BLaER1 (cell line): Measurements from ENCODE around the gene OPN1LW.
"Not testable (repeated sequence)": the region's sequence is repeated elsewhere in the genome, so short reads cannot be mapped to it uniquely, and the experiment has no call there.

ENCODE experiments used
- H3K27ac ChIP-seq: shearing (Covaris generic); formaldehyde crosslinking; 2 replicates; pipeline ENCODE4 v1.8.1; 2022
- H3K27me3 ChIP-seq: shearing (Covaris generic); formaldehyde crosslinking; 2 replicates; pipeline ENCODE4 v1.8.1; 2022
- H3K36me3 ChIP-seq: shearing (Covaris generic); formaldehyde crosslinking; 2 replicates; pipeline ENCODE4 v1.8.1; 2022
- H3K4me1 ChIP-seq: shearing (Covaris generic); formaldehyde crosslinking; 2 replicates; pipeline ENCODE4 v1.8.1; 2022
- H3K4me2 ChIP-seq: shearing (Covaris generic); formaldehyde crosslinking; 2 replicates; pipeline ENCODE4 v1.8.1; 2022
- H3K4me3 ChIP-seq: shearing (Covaris generic); formaldehyde crosslinking; 2 replicates; pipeline ENCODE4 v1.8.1; 2022
- H3K9ac ChIP-seq: shearing (Covaris generic); formaldehyde crosslinking; 2 replicates; pipeline ENCODE4 v1.8.1; 2022
- H3K9me3 ChIP-seq: shearing (Covaris generic); formaldehyde crosslinking; 2 replicates; pipeline ENCODE4 v1.8.1; 2022
- H4K20me1 ChIP-seq: shearing (Covaris generic); formaldehyde crosslinking; 2 replicates; pipeline ENCODE4 v1.8.1; 2022

Gene OPN1LW

DNA sequence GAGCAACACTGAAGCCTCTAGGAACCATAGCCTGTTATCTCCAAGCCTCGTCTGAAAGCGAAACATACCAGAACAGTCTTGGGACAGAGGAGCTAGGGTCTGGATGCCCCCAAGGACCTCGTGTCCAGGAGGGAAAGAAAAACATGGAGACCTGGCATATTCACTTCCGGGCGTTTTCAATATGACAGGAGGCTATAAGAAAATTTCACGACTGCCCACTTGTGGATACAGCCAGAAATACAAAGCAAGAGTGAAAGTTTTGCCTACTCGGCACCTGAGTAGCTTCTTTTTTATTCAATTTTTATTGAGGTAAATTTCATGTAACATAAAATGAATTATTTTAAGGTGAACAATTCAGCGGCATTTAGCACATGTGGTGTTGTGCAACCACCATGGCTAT is 20.9 kb downstream of the OPN1LW start:
- H3K4me2 ChIP-seq: not testable (repeated sequence)

DNA sequence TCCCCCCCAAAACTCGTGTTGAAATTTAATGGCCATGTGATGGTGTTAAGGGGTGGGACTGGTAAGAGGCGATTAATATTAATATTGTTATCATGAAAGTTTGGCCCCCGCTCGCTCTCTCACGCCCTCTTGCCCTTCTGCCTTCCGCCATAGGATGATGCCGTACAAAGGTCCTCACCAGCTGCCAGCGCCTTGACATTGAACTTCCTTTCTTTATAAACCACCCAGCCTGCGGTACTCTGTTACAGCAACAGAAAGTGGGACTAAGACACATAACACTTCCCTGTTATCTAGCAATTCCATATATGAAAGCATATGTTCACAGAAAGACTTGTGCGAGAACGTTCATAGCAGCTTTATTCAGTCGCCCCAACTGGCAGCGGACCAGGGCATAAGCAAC is 24.3 kb downstream of the OPN1LW start:
- H4K20me1 ChIP-seq, H3K36me3 ChIP-seq, H3K27ac ChIP-seq, H3K4me1 ChIP-seq, H3K27me3 ChIP-seq, H3K4me3 ChIP-seq, H3K9me3 ChIP-seq, H3K9ac ChIP-seq, H3K4me2 ChIP-seq: not testable (repeated sequence)

More for the DNA sequence above, 20.9 kb downstream of the OPN1LW start:
- H3K9ac ChIP-seq, H3K4me1 ChIP-seq, H3K9me3 ChIP-seq, H4K20me1 ChIP-seq, H3K27ac ChIP-seq, H3K27me3 ChIP-seq, H3K4me3 ChIP-seq, H3K36me3 ChIP-seq: not testable (repeated sequence)

DNA sequence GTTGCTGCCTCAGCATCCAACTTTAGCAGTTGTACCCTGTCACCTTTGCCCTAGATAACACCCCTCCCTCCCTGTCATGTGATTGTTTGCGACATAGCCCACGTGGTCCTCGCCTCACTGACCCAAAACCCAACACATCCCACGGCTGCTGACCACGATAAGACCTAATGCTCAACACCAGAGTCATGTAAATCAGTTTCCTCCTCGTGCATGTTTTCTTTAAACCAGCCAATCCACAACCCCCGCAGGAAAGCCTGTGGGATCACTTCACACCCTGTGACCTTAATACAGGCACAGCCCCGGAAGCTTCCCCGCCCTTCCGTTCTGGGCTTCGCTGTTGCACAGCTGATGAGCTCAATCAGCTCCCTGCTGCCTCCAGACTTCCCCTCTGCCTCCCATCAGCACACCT is 28.5 kb downstream of the OPN1LW start:
- not testable (repeated sequence) for H3K4me3 ChIP-seq, H3K9me3 ChIP-seq, H4K20me1 ChIP-seq, H3K9ac ChIP-seq, H3K4me1 ChIP-seq, H3K4me2 ChIP-seq, H3K27me3 ChIP-seq, H3K27ac ChIP-seq, H3K36me3 ChIP-seq

DNA sequence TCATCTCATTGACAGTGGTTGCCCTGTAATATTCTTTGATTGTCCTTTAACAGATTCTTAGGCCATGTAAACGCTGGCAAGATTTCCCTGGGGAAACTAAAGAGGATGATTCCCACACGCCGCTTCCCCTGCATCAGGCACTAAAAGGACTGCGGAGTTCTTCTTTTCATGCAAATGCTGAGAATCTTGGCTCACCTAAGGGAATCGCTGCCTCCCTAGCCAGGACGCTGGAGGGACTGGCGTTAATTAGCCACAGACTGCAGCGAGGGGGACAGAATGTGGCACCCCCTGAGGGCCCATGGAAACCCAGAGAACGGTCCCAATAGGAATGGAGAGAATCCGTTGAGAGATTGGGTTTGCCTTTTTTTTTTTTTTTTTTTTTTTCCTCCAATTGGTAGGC is 30.3 kb downstream of the OPN1LW start:
- H4K20me1 ChIP-seq, H3K27me3 ChIP-seq, H3K4me2 ChIP-seq, H3K9me3 ChIP-seq, H3K36me3 ChIP-seq, H3K27ac ChIP-seq, H3K4me3 ChIP-seq, H3K9ac ChIP-seq, H3K4me1 ChIP-seq: not testable (repeated sequence)

DNA sequence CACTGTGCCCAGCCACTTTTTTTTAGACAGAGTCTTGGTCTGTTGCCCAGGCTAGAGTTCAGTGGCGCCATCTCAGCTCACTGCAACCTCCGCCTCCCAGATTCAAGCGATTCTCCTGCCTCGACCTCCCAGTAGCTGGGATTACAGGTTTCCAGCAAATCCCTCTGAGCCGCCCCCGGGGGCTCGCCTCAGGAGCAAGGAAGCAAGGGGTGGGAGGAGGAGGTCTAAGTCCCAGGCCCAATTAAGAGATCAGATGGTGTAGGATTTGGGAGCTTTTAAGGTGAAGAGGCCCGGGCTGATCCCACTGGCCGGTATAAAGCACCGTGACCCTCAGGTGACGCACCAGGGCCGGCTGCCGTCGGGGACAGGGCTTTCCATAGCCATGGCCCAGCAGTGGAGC is 38.3 kb downstream of the OPN1LW start, which contains the start of gene OPN1MW:
Gene OPN1MW (plus strand): TSS at position 301 of the 400 bp plus-strand sequence. CDS start 82 bp downstream, at position 383.
- not testable (repeated sequence) for H3K27ac ChIP-seq, H3K9me3 ChIP-seq

DNA sequence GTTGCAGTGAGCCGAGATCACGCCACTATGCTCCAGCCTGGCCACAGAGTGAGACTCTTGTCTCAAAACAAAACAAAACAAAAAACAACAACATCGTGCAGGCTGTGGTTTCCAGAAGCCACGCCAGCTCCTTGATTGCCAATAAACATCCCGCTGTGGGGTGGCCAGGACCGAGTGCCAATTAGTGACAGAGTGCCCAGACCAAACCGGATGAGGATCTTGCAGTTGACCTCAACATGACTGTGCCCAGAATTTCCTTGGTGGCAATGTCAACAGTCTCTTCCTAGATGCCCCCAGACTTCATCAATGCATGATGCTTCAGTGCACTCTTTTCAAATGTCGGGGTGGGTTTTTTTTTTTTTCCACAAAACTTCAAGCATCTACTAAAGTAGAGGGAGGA is 39.8 kb downstream of the OPN1LW start:
- not testable (repeated sequence) for H3K4me1 ChIP-seq, H3K4me3 ChIP-seq, H3K27me3 ChIP-seq, H3K9ac ChIP-seq, H3K9me3 ChIP-seq, H3K36me3 ChIP-seq, H4K20me1 ChIP-seq, H3K27ac ChIP-seq, H3K4me2 ChIP-seq

More for the DNA sequence above, 38.3 kb downstream of the OPN1LW start, which contains the start of gene OPN1MW:
- H3K4me1 ChIP-seq, H3K4me3 ChIP-seq, H3K9ac ChIP-seq, H3K27me3 ChIP-seq, H3K36me3 ChIP-seq, H4K20me1 ChIP-seq, H3K4me2 ChIP-seq: not testable (repeated sequence)

DNA sequence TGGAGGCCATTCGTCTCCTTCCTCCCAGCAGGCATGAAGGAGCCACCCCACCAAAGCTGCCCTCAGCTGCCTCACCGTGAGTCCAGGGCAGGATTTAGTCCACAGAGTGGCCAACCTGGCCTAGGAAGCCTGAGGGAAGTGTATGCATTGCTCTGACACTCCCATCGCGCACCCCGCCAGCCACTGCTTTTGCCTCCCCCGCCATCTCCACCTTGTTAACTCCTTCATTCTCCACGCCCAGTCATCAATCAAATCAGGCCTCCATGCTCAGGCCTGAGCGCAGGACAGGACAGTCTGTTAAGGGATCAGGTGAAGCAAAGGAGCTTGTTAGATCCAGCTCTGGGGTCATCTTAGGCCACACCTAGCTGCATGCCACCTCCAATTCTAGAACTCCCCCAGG is 48.8 kb downstream of the OPN1LW start:
- not testable (repeated sequence) for H3K27ac ChIP-seq, H3K9ac ChIP-seq, H4K20me1 ChIP-seq, H3K4me2 ChIP-seq, H3K9me3 ChIP-seq, H3K36me3 ChIP-seq, H3K4me1 ChIP-seq, H3K27me3 ChIP-seq, H3K4me3 ChIP-seq

DNA sequence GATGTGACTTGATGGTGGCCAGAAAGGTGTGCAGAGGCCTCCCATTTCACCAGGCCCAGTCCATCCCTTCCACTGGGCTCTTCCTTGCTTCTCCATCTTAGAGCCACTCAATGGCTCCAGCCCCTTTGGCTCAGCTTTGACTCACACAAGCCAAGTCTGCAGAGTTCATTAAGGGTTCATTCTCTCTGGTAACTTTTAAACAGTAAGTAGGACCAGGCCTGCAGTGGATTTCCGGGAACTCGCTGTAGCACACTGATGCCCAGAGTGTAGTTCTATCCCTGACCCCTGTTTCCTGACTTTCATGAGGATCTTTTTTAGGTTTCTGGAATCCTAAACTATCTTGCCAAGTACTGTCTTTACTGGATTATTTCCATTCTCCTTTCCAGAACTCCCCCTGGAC is 50.3 kb downstream of the OPN1LW start:
- H3K4me2 ChIP-seq, H4K20me1 ChIP-seq, H3K4me3 ChIP-seq, H3K27me3 ChIP-seq, H3K9me3 ChIP-seq, H3K27ac ChIP-seq, H3K9ac ChIP-seq, H3K36me3 ChIP-seq, H3K4me1 ChIP-seq: not testable (repeated sequence)

DNA sequence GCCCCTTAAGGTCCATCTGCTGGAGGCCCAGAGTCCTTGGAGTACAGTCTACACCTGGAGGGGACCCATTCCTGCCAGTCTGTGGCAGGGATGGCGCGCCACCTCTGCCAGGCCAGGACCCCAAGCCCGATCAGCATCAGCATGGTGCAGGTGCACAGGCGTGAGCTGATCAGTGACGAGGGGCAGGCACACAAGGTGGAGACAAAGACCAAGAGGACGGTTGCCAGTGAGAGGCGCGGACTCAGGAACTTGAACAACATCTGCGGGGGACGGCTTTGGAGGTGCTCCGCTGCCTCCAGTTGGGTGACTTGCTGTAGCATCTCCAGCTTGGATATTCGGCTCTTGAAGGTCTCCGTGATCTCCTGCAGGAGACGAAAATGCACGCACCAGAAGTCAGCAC is 52.4 kb downstream of the OPN1LW start:
- H3K27ac ChIP-seq, H3K4me2 ChIP-seq, H3K4me3 ChIP-seq, H3K9ac ChIP-seq, H3K27me3 ChIP-seq, H3K4me1 ChIP-seq, H4K20me1 ChIP-seq, H3K9me3 ChIP-seq, H3K36me3 ChIP-seq: not testable (repeated sequence)
